HG03280 (cell line): ENCODE results near the gene PPP1R14C.

Source experiments
- ATAC-seq: cut with Tn5 transposase; IDR thresholded peaks from one replicate; pipeline ENCODE4 v1.9.1; 2021; ENCODE audit warnings: mild to moderate bottlenecking, moderate library complexity; ENCODE audit not compliant: unreplicated experiment

Gene PPP1R14C

DNA sequence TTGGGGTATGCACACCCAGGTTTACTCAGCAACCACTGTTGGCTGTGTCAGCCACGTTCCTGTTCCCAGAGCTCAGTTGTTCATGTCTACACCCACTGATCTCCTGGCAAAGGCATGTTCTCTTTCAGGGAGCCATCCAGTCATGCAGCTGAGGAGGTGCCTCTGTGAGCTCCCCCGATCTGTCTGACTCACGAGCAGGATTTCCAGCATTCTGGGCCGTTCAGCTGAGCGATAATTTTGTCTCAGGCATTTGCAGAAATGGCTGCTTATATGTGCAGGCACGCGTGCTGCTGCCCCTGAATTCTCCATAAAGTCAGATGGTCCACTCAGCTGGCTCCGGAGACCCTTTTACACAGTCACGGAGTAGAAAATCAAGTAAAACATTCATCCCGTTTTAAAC lies 147.6 kb downstream of the PPP1R14C start:
- no peak for ATAC-seq

DNA sequence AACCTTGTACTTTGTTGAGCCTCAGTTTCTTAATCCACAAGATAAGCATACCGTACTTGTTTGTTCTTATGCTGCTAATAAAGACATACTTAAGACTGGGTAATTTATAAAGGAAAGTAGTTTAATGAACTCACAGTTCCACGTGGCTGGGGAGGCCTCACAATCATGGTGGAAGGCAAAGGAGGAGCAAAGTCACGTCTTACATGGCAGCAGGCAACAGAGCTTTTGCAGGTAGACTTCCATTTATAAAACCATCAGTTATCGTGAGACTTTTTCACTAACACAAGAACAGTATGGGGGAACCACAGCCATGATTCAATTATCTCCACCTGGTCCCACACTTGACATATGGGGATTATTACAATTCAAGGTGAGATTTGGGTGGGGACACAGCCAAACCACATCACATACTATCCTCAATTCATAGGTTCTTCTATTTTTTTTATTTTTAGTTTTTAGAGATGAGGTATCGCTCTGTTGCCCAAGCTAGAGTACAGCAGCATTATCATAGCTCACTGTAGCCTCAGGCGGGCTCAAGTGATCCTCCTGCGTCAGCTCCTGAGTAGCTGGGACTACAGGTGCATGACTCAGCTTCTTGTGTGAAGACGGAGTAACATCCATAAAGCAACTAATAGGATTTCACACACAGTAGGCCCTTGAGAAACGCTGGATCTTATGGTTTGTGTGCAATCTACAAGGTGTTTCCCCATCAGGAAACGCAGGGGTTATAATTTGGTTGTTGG lies 149.3 kb downstream of the PPP1R14C start:
- ATAC-seq: no peak

DNA sequence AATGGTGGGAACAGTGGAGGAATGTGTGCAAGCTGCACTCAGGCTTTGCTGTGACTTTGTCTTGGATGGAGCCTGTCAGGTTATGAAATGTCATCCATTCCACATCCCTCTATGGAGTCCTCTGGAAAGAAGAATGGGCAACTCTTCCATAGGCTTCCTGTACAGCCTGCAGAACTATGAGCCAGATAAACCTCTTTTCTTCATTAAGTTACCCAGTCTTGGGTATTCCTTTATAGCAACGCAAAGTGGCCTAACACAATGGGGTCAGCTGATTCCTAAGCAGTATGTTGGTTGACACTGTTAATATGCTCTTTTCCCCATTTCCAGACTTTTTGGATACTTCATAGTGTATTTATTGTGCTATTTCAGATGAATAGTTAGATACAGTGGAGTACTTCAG lies 150.2 kb downstream of the PPP1R14C start:
- ATAC-seq: no peak

GRCh38 chr6:150293423-150294173 lies 150.8 kb downstream of the PPP1R14C start:
- ATAC-seq: no peak

- no peak for ATAC-seq
These were observed 154.0 kb downstream of the PPP1R14C start for GRCh38 chr6:150296890-150297289.

- no peak for ATAC-seq
These were observed 154.6 kb downstream of the PPP1R14C start for GRCh38 chr6:150297327-150298029.

DNA sequence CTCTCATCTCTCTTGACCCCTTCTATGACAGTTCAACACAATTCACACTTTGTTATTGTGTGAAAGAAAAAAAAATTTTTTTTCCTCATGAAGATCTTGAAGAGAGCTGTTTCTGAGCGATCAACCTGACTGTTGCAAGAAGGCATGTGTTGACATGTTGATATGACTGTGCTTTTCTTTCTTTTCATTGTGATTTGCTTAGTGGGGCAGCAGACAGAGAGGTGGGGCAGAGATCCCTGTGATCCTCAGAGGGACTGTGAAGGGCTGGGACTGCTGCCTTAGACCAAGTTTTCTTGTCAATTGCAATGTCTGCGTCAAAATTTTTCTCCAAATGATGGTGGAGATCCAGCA lies 155.2 kb downstream of the PPP1R14C start:
- no peak for ATAC-seq

- no peak for ATAC-seq
These were observed 155.8 kb downstream of the PPP1R14C start for GRCh38 chr6:150298676-150299075.
